GM12865 (cell line): Measurements from ENCODE around the gene ACSBG1.

ENCODE experiments used
- DNase-seq: peaks from one replicate; pipeline ENCODE4 v3.0.0; 2010; ENCODE audit warnings: low read depth
- H3K4me3 ChIP-seq: 2 replicates; pipeline ENCODE4 v1.5.1; 2011; ENCODE audit warnings: mild to moderate bottlenecking, low read depth, low read length, control low read depth
- CTCF ChIP-seq: IDR thresholded peaks from 2 replicates; pipeline ENCODE4 v1.5.1; 2011; ENCODE audit warnings: low read length, control low read depth, low read depth, inconsistent platforms; ENCODE audit not compliant: insufficient read depth; ENCODE audit errors: missing control alignments

Gene ACSBG1

GRCh38 chr15:78148392-78149067 is 85.8 kb downstream of the ACSBG1 start:
- DNase-seq = peak; percentile 18
- peak overlapping the region; percentile 91 for H3K4me3 ChIP-seq
- TF ChIP-seq CTCF = no peak

GRCh38 chr15:78147566-78147965 is 86.8 kb downstream of the ACSBG1 start:
- TF ChIP-seq CTCF = no peak
- no peak overlapping the region for H3K4me3 ChIP-seq
- no peak for DNase-seq

GRCh38 chr15:78146425-78147154 is 87.8 kb downstream of the ACSBG1 start:
- TF ChIP-seq CTCF = no peak
- H3K4me3 ChIP-seq = no peak overlapping the region
- no peak for DNase-seq

GRCh38 chr15:78142332-78142731 is 92.0 kb downstream of the ACSBG1 start:
- TF ChIP-seq CTCF = no peak
- no peak for DNase-seq
- no peak overlapping the region for H3K4me3 ChIP-seq

GRCh38 chr15:78140292-78140691 is 94.1 kb downstream of the ACSBG1 start:
- TF ChIP-seq CTCF = no peak
- H3K4me3 ChIP-seq = no peak overlapping the region
- no peak for DNase-seq

- H3K4me3 ChIP-seq = no peak overlapping the region
- DNase-seq = no peak
- no peak for TF ChIP-seq CTCF
Observed at GRCh38 chr15:78139578-78139977, 94.8 kb downstream of the ACSBG1 start.
